ENCODE measurements around the gene UST.

GRCh38 chr6:149108749-149109100 is 361.9 kb downstream of the UST start:
- TF ChIP-seq POLR2AphosphoS5 (IDR thresholded peaks at IDR 0.05; ENCODE audit: low read depth, low read length) (no peak), GABPA (IDR thresholded peaks at IDR 0.05; ENCODE audit: borderline replicate concordance, insufficient read depth, low read length) (no peak), USF2 (IDR thresholded peaks at IDR 0.05; ENCODE audit: low read length) (no peak), CTCF (IDR thresholded peaks at IDR 0.05; ENCODE audit: control extremely low read depth in 1 of 3, insufficient read depth in 1 of 3, low read depth in 1 of 3, low read length in 3 of 3) (no peak), EZH2 (IDR thresholded peaks at IDR 0.05; ENCODE audit: low read depth, low read length, severe bottlenecking) (no peak), MAX (IDR thresholded peaks at IDR 0.05) (no peak), TBP (IDR thresholded peaks at IDR 0.05; ENCODE audit: low read depth, low read length) (no peak), POLR2A (IDR thresholded peaks at IDR 0.05; ENCODE audit: control extremely low read depth in 1 of 2, low read depth in 2 of 2, low read length in 2 of 2) (no peak), PHF8 (conservative IDR thresholded peaks at IDR 0.05; ENCODE audit: low read depth, low read length) (no peak), SRF (IDR thresholded peaks at IDR 0.05; ENCODE audit: low read depth, low read length) (no peak), SP2 (IDR thresholded peaks at IDR 0.05; ENCODE audit: low read length) (no peak), RNF2 (IDR thresholded peaks at IDR 0.05; ENCODE audit: borderline replicate concordance, low read depth, low read length, missing control alignments, poor library complexity, severe bottlenecking) (no peak)

Measured in H1 (cell line).